Stromal cell of bone marrow (primary cell): Measurements from ENCODE around the gene GTPBP6.
"Not testable (repeated sequence)": the region's sequence is repeated elsewhere in the genome, so short reads cannot be mapped to it uniquely, and the experiment has no call there.

Experiments
- DNase-seq: peaks from one replicate; pipeline ENCODE4 v3.0.0-alpha.2; 2012; ENCODE audit warnings: low read depth

Gene GTPBP6

GRCh38 chrX:316351-317325 lies 2.0 kb downstream of the GTPBP6 start:
- DNase-seq = no peak

GRCh38 chrX:314781-315595 lies 3.6 kb downstream of the GTPBP6 start:
- no peak for DNase-seq

GRCh38 chrX:314049-314448 lies 4.5 kb downstream of the GTPBP6 start:
- DNase-seq = no peak

- DNase-seq = no peak
Measured at GRCh38 chrX:313546-313945, 5.0 kb downstream of the GTPBP6 start.

- no peak for DNase-seq
Measured at GRCh38 chrX:312621-313331, 5.8 kb downstream of the GTPBP6 start.

- DNase-seq = no peak
Measured at GRCh38 chrX:311156-312129, 7.2 kb downstream of the GTPBP6 start.

GRCh38 chrX:310621-311155 lies 7.9 kb downstream of the GTPBP6 start:
- no peak for DNase-seq

GRCh38 chrX:308821-309520 lies 9.6 kb downstream of the GTPBP6 start:
- DNase-seq = no peak

- DNase-seq = no peak
Measured at GRCh38 chrX:307261-308111, 11.1 kb downstream of the GTPBP6 start.

GRCh38 chrX:306614-307251 lies 11.9 kb downstream of the GTPBP6 start:
- not testable (repeated sequence) for DNase-seq

- not testable (repeated sequence) for DNase-seq
Measured at GRCh38 chrX:305781-306613, 12.6 kb downstream of the GTPBP6 start.

GRCh38 chrX:302975-303374 lies 15.6 kb downstream of the GTPBP6 start:
- DNase-seq = no peak

- no peak for DNase-seq
Measured at GRCh38 chrX:300334-300733, 18.3 kb downstream of the GTPBP6 start.

GRCh38 chrX:298993-299392 lies 19.6 kb downstream of the GTPBP6 start:
- no peak for DNase-seq

- DNase-seq = no peak
Measured at GRCh38 chrX:295136-295535, 23.5 kb downstream of the GTPBP6 start.

- DNase-seq = no peak
Measured at GRCh38 chrX:292900-293897, 25.4 kb downstream of the GTPBP6 start.
